SH-SY5Y (cell line): ENCODE data around the gene RABGAP1L.

Experiments used
- GATA2 ChIP-seq: IDR thresholded peaks from 2 replicates; pipeline ENCODE4 v1.6.1; 2011; ENCODE audit warnings: mild to moderate bottlenecking, low read depth, low read length
- GATA3 ChIP-seq: IDR thresholded peaks from 2 replicates; pipeline ENCODE4 v1.6.1; 2011; ENCODE audit warnings: low read depth, mild to moderate bottlenecking, low read length, moderate library complexity

GRCh38 chr1:174284052-174284451 lies 124.7 kb downstream of the RABGAP1L start:
- no peak for TF ChIP-seq GATA3
- no peak for TF ChIP-seq GATA2
